Panc1 (cell line): ENCODE data around the gene MGAT4C. TPM values are rescaled to one million over a fixed set of nuclear protein-coding genes. Genes with fewer than 3 reads are reported as not detected.
"Not testable (repeated sequence)": the region's sequence is repeated elsewhere in the genome, so short reads cannot be mapped to it uniquely, and the experiment has no call there.

Source experiments
- ATAC-seq: fragments of 200-7000 bp; cut with Tn5 transposase; 2 replicates; pipeline ENCODE4 v1.9.1; 2020; ENCODE audit warnings: mild to moderate bottlenecking, moderate library complexity
- Bru-seq: library from RNA; stranded (reverse); fragments of 400-500 nt; gene quantifications from one replicate; lab custom pipeline; 2021; lab: Mats Ljungman, UMichigan
- BruChase-seq, 2 experiments: library from RNA; stranded (reverse); fragments of 400-500 nt; gene quantifications; one replicate each; lab custom pipeline; 2021; lab: Mats Ljungman, UMichigan
- BruUV-seq: library from RNA; stranded (reverse); fragments of 400-500 nt; replicated peaks from 2 replicates; lab custom pipeline; 2021; lab: Mats Ljungman, UMichigan
- CTCF ChIA-PET: fragments of 300-600 bp; sonication (Branson Sonifier 250); formaldehyde crosslinking; loops from one replicate; lab custom pipeline; 2022; ENCODE audit warnings: antibody characterized with exemption; lab: Charles Lee
- POLR2A ChIA-PET: fragments of 300-600 bp; sonication (Branson Sonifier 250); formaldehyde crosslinking; loops from one replicate; lab custom pipeline; 2022; ENCODE audit warnings: antibody characterized with exemption; lab: Charles Lee
- DNase-seq: peaks from one replicate; pipeline ENCODE4 v3.0.0-alpha.2; 2010; ENCODE audit warnings: low read depth, low spot score
- H3K27ac ChIP-seq: 2 replicates; pipeline ENCODE4 v1.5.1; 2011; ENCODE audit warnings: mild to moderate bottlenecking, low read length, inconsistent platforms
- H3K27me3 ChIP-seq: fragments of 200-500 bp; sonication (Bioruptor generic); 2 replicates; pipeline ENCODE4 v1.6.0; 2014; ENCODE audit warnings: low read length, inconsistent platforms; ENCODE audit not compliant: control insufficient read depth, insufficient read depth
- H3K36me3 ChIP-seq: fragments of 200-500 bp; sonication (Bioruptor generic); 2 replicates; pipeline ENCODE4 v1.5.1; 2014; ENCODE audit warnings: inconsistent platforms, mild to moderate bottlenecking, low read length, moderate library complexity; ENCODE audit not compliant: control insufficient read depth, insufficient read depth
- H3K4me1 ChIP-seq: 2 replicates; pipeline ENCODE4 v1.5.1; 2011; ENCODE audit warnings: inconsistent platforms, mild to moderate bottlenecking, low read length, moderate library complexity; ENCODE audit not compliant: control insufficient read depth, insufficient read depth
- H3K4me3 ChIP-seq, 2 experiments: 2 replicates each; pipeline ENCODE4 v1.5.1; 2011 to 2012; ENCODE audit warnings: low read depth in 2 of 2, low read length in 2 of 2, mild to moderate bottlenecking in 2 of 2, inconsistent platforms in 1 of 2, moderate library complexity in 1 of 2
- H3K9me3 ChIP-seq: fragments of 200-500 bp; sonication (Bioruptor generic); 2 replicates; pipeline ENCODE4 v1.5.1; 2014; ENCODE audit warnings: low read depth, mild to moderate bottlenecking, inconsistent platforms, low read length, moderate library complexity; ENCODE audit not compliant: control insufficient read depth, insufficient read depth
- POLR2AphosphoS5 ChIP-seq: IDR thresholded peaks from 2 replicates; pipeline ENCODE4 v1.6.1; 2012; ENCODE audit warnings: mild to moderate bottlenecking, low read depth, low read length, moderate library complexity
- SIN3A ChIP-seq: IDR thresholded peaks from 2 replicates; pipeline ENCODE4 v1.6.1; 2012; ENCODE audit warnings: low read depth, mild to moderate bottlenecking, low read length, moderate library complexity, borderline replicate concordance; ENCODE audit not compliant: insufficient read depth
- TCF7L2 ChIP-seq: IDR thresholded peaks from 2 replicates; pipeline ENCODE4 v1.6.1; 2011; ENCODE audit warnings: mild to moderate bottlenecking, low read depth, low read length, inconsistent platforms
- in situ Hi-C: cut with HindIII; loops from 2 replicates; pipeline ENCODE4 v1.10.0; 2016; ENCODE audit warnings: low sequenced_read_pairs, low pct_unique_long_range_greater_than_20kb
- intact Hi-C: fragments of 100-400 bp; cut with micrococcal nuclease; formaldehyde crosslinking; loops from one replicate; pipeline ENCODE4 v1.10.0; 2022; ENCODE audit not compliant: unreplicated experiment
- long read RNA-seq: library from polyadenylated mRNA; unstranded; transcript quantifications from one replicate; pipeline ENCODE4 v2.0.0, GENCODE V29; 2021; ENCODE audit not compliant: unreplicated experiment
- polyA plus RNA-seq: library from polyadenylated mRNA; unstranded; fragments of >200 nt; gene quantifications from one replicate; pipeline ENCODE4 v1.2.1, GENCODE V29; 2012; ENCODE audit warnings: missing spikeins; ENCODE audit not compliant: insufficient read length
- total RNA-seq: library from RNA; stranded (reverse); gene quantifications from one replicate; pipeline ENCODE4 v1.2.1, GENCODE V29; 2021; ENCODE audit not compliant: unreplicated experiment
- TF ChIP-seq, protein P1 (sequence below), 2 experiments: IDR thresholded peaks; 2 replicates each; pipeline ENCODE4 v1.6.1; 2011 to 2012; ENCODE audit warnings: low read depth in 2 of 2, control low read depth in 1 of 2, low read length in 1 of 2, mild to moderate bottlenecking in 1 of 2, moderate library complexity in 1 of 2; ENCODE audit not compliant: insufficient read depth in 1 of 2
- TF ChIP-seq, protein P2 (sequence below): fragments of 450-650 bp; IDR thresholded peaks from 2 replicates; pipeline ENCODE4 v1.5.1; 2017; ENCODE audit warnings: mild to moderate bottlenecking

The MGAT4C gene
- total RNA-seq (not detected), Bru-seq, nascent RNA (percentile 2 among the genes with signal in this experiment), BruChase-seq, experiment 1, labeled RNA remaining after a 2-hour chase (percentile 1 among the genes with signal in this experiment), BruChase-seq, experiment 2, labeled RNA remaining after a 6-hour chase (percentile 0 among the genes with signal in this experiment)
- not detected for polyA plus RNA-seq
- long read RNA-seq: 0 reads

DNA sequence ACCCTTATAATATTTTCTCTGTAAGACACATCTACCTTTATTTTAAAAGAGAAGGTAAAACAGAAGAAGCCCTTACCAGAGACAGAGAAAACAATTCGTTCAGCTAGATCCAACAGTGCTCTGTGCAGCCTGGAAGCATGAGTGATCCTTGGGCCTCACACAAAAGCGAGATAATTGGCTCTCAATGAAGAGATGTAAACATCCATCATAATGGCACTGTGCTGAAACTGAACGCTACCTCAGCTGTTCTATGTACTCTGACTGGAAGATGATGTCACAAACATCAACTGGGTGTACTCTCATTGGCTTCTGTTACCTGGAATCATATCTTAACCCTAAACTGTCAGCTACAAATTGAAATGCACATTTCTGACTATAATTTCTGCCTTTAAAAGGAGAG is at the start of gene MGAT4C:
TSS of gene MGAT4C (minus strand) at position 229 of the 400 bp plus-strand sequence.
- ChIA-PET POLR2A (interaction anchor here (0.7 kb wide), 1 partner anchor 39 kb away, joined by 3 read pairs; no protein-coding TSS in a partner anchor), CTCF (no interaction called here)
- intact Hi-C loops: no loop called here
- no TSS peak for BruUV-seq
- DNase-seq: no peak
- Histone ChIP-seq H3K27me3 (no peaks in the 10 kb centered on the region), H3K4me1 (no peaks in the 10 kb centered on the region), H3K4me3 (no peak within 1 kb of the TSS), H3K27ac (no peak within 1 kb of the TSS), H3K9me3 (no peaks in the 10 kb centered on the region), H3K36me3 (no peaks in the 10 kb centered on the region)
- ATAC-seq: no peak
- TF ChIP-seq SIN3A: no peak
- TF ChIP-seq POLR2AphosphoS5: no peak
- TF ChIP-seq, protein P1, sequence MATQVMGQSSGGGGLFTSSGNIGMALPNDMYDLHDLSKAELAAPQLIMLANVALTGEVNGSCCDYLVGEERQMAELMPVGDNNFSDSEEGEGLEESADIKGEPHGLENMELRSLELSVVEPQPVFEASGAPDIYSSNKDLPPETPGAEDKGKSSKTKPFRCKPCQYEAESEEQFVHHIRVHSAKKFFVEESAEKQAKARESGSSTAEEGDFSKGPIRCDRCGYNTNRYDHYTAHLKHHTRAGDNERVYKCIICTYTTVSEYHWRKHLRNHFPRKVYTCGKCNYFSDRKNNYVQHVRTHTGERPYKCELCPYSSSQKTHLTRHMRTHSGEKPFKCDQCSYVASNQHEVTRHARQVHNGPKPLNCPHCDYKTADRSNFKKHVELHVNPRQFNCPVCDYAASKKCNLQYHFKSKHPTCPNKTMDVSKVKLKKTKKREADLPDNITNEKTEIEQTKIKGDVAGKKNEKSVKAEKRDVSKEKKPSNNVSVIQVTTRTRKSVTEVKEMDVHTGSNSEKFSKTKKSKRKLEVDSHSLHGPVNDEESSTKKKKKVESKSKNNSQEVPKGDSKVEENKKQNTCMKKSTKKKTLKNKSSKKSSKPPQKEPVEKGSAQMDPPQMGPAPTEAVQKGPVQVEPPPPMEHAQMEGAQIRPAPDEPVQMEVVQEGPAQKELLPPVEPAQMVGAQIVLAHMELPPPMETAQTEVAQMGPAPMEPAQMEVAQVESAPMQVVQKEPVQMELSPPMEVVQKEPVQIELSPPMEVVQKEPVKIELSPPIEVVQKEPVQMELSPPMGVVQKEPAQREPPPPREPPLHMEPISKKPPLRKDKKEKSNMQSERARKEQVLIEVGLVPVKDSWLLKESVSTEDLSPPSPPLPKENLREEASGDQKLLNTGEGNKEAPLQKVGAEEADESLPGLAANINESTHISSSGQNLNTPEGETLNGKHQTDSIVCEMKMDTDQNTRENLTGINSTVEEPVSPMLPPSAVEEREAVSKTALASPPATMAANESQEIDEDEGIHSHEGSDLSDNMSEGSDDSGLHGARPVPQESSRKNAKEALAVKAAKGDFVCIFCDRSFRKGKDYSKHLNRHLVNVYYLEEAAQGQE (IDR thresholded peaks at IDR 0.05; ENCODE audit: insufficient read depth in 1 of 2, low read depth in 2 of 2, low read length in 1 of 2): no peak
- TF ChIP-seq TCF7L2: no peak
- TF ChIP-seq, protein P2, sequence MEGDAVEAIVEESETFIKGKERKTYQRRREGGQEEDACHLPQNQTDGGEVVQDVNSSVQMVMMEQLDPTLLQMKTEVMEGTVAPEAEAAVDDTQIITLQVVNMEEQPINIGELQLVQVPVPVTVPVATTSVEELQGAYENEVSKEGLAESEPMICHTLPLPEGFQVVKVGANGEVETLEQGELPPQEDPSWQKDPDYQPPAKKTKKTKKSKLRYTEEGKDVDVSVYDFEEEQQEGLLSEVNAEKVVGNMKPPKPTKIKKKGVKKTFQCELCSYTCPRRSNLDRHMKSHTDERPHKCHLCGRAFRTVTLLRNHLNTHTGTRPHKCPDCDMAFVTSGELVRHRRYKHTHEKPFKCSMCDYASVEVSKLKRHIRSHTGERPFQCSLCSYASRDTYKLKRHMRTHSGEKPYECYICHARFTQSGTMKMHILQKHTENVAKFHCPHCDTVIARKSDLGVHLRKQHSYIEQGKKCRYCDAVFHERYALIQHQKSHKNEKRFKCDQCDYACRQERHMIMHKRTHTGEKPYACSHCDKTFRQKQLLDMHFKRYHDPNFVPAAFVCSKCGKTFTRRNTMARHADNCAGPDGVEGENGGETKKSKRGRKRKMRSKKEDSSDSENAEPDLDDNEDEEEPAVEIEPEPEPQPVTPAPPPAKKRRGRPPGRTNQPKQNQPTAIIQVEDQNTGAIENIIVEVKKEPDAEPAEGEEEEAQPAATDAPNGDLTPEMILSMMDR: no peak
- in situ Hi-C loops: no loop called here

DNA sequence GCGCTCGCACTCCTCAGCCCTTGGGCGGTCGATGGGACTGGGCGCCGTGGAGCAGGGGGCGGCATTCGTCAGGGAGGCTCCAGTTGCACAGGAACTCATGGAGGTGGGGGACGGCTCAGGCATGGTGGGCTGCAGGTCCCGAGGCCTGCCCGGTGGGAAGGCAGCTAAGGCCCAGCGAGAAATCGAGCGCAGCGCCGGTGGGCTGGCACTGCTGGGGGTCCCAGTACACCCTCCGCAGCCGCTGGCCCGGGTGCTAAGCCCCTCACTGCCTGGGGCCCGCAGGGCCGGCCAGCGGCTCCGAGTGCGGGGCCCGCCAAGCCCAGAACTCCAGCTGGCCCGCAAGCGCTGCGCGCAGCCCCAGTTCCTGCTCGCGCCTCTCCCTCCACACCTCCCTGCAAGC is 40.2 kb upstream of the MGAT4C start:
- intact Hi-C loops, ATAC-seq, H3K4me3 ChIP-seq, H3K27ac ChIP-seq, DNase-seq, POLR2A ChIA-PET, in situ Hi-C loops, H3K27me3 ChIP-seq, BruUV-seq, H3K4me1 ChIP-seq, CTCF ChIA-PET, H3K9me3 ChIP-seq, H3K36me3 ChIP-seq: not testable (repeated sequence)

DNA sequence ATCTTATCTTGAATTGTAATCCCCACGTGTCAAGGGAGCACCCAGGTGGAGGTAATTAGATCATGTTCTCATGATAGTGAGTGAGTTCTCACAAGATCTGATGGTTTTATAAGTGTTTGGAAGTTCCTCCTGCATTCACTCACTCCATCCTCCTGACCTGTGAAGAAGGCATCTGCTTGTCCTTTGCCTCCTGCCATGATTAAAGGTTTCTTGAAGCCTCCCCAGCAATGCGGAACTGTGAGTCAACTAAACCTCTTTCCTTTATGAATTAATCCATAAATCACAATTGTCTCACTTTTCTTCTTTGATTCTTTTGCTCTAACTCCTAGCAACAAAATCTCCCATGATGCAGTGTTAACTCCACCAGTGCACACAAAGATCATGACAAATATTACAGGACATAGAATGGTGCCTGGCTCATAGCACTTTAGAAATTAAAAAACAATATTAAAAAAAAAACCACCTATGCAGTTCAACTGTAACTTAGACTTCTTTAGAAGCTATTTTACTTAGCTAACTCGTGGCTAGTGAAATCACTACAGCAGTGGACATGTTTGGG is 37.6 kb upstream of the MGAT4C start:
- Histone ChIP-seq H3K27ac (no peak overlapping the region), H3K4me1 (no peaks in the 10 kb centered on the region), H3K9me3 (no peaks in the 10 kb centered on the region), H3K27me3 (no peaks in the 10 kb centered on the region), H3K36me3 (no peaks in the 10 kb centered on the region), H3K4me3 (no peak overlapping the region)
- intact Hi-C loops (no loop called here), in situ Hi-C loops (no loop called here)
- DNase-seq (no peak), ATAC-seq (no peak)
- ChIA-PET CTCF (no interaction called here), POLR2A (no interaction called here)
- no peak for TF ChIP-seq POLR2AphosphoS5
- TF ChIP-seq, protein P1 (IDR thresholded peaks at IDR 0.05; ENCODE audit: insufficient read depth in 1 of 2, low read depth in 2 of 2, low read length in 1 of 2): no peak
- no peak for TF ChIP-seq TCF7L2
- TF ChIP-seq SIN3A: no peak
- TF ChIP-seq, protein P2: no peak
- BruUV-seq: no TSS peak
